Fibroblast of lung (primary cell): ENCODE data around the gene PXDC1. TPM values are rescaled to one million over a fixed set of nuclear protein-coding genes. Genes with fewer than 3 reads are reported as not detected.

Experiments
- DNase-seq, 2 donors: peaks; one replicate each; pipeline versions ENCODE4 v3.0.0 to v3.0.0-alpha.2; 2010; ENCODE audit warnings: low read depth in 2 of 2
- H2AFZ ChIP-seq: 2 replicates; pipeline ENCODE4 v1.5.1; 2012; ENCODE audit warnings: low read length, control low read depth, inconsistent platforms
- H3K27ac ChIP-seq: 2 replicates; pipeline ENCODE4 v1.5.1; 2011; ENCODE audit warnings: low read length, control low read depth; ENCODE audit not compliant: insufficient read depth
- H3K27me3 ChIP-seq: 2 replicates; pipeline ENCODE4 v1.5.1; 2011; ENCODE audit warnings: mild to moderate bottlenecking, low read length; ENCODE audit not compliant: control insufficient read depth, insufficient read depth
- H3K36me3 ChIP-seq: 2 replicates; pipeline ENCODE4 v1.5.1; 2011; ENCODE audit warnings: low read length; ENCODE audit not compliant: control insufficient read depth, insufficient read depth
- H3K4me1 ChIP-seq: 2 replicates; pipeline ENCODE4 v1.5.1; 2011; ENCODE audit warnings: low read length; ENCODE audit not compliant: control insufficient read depth, insufficient read depth; ENCODE audit errors: extremely low read depth
- H3K4me2 ChIP-seq: 2 replicates; pipeline ENCODE4 v1.5.1; 2011; ENCODE audit warnings: low read length, control low read depth; ENCODE audit not compliant: insufficient read depth; ENCODE audit errors: extremely low read depth
- H3K4me3 ChIP-seq, 4 experiments: fragments of 200-600 bp in 1 of 4; sonication (generic) in 1 of 4; replicated peaks in 1 of 4; 2 replicates each; pipeline ENCODE4 v1.5.1; 2011 to 2016; ENCODE audit warnings: low read length in 4 of 4, low read depth in 3 of 4, mild to moderate bottlenecking in 3 of 4, control low read depth in 2 of 4, inconsistent platforms in 1 of 4, mixed read lengths in 1 of 4; ENCODE audit not compliant: insufficient read depth in 1 of 4; ENCODE audit errors: control extremely low read depth in 1 of 4
- H3K79me2 ChIP-seq: 2 replicates; pipeline ENCODE4 v1.5.1; 2012; ENCODE audit warnings: mild to moderate bottlenecking, low read length, inconsistent platforms; ENCODE audit not compliant: control insufficient read depth, insufficient read depth
- H3K9ac ChIP-seq: 2 replicates; pipeline ENCODE4 v1.5.1; 2011; ENCODE audit warnings: mild to moderate bottlenecking, low read length, control low read depth; ENCODE audit not compliant: insufficient read depth
- H3K9me3 ChIP-seq: 2 replicates; pipeline ENCODE4 v1.5.1; 2012; ENCODE audit warnings: low read depth, low read length; ENCODE audit not compliant: control insufficient read depth, insufficient read depth
- H4K20me1 ChIP-seq: 2 replicates; pipeline ENCODE4 v1.5.1; 2011; ENCODE audit warnings: low read length; ENCODE audit not compliant: control insufficient read depth, insufficient read depth; ENCODE audit errors: extremely low read depth
- EZH2 ChIP-seq: IDR thresholded peaks from 2 replicates; pipeline ENCODE4 v1.5.1; 2012; ENCODE audit warnings: low read length, control low read depth, mild to moderate bottlenecking; ENCODE audit errors: missing control alignments
- polyA plus RNA-seq, 2 donors: library from polyadenylated mRNA; depleted of rRNA in 1 of 2; stranded (reverse) in 1 of 2; unstranded in 1 of 2; fragments of >200 nt; gene quantifications; 2 replicates each; pipeline ENCODE4 v1.2.1, GENCODE V29; 2011 to 2012; ENCODE audit warnings: missing spikeins in 1 of 2
- total RNA-seq: library from RNA; depleted of rRNA; stranded (reverse); fragments of >200 nt; gene quantifications from 2 replicates; pipeline ENCODE4 v1.2.1, GENCODE V29; 2014
- TF ChIP-seq, protein P1 (sequence below), 2 donors: IDR thresholded peaks in 1 of 2; conservative IDR thresholded peaks in 1 of 2; 1 replicate in 1 of 2; 2 replicates in 1 of 2; pipeline ENCODE4 v1.5.1; 2011 to 2012; ENCODE audit warnings: low read length in 2 of 2, control low read depth in 1 of 2, inconsistent platforms in 1 of 2, low read depth in 1 of 2, mild to moderate bottlenecking in 1 of 2

The PXDC1 gene
- total and polyA plus RNA-seq, 2 donors (not counting 1 experiment from before 2014, with no cell fraction given): 30.3 to 52.7 TPM

GRCh38 chr6:3723966-3724365, 27.5 kb downstream of the PXDC1 start:
- H3K9me3 ChIP-seq: no peaks in the 10 kb centered on the region
- peaks cover 33% of the 10 kb centered on the region for H3K79me2 ChIP-seq
- H3K4me2 ChIP-seq: no peak overlapping the region
- no peaks in the 10 kb centered on the region for H3K4me1 ChIP-seq
- H3K9ac ChIP-seq: no peak overlapping the region
- no peaks in the 10 kb centered on the region for H3K27me3 ChIP-seq
- no peak for DNase-seq
- no peak overlapping the region for H3K4me3 ChIP-seq
- peaks cover 22% of the 10 kb centered on the region for H3K36me3 ChIP-seq
- no peak for TF ChIP-seq EZH2
- TF ChIP-seq, protein P1, sequence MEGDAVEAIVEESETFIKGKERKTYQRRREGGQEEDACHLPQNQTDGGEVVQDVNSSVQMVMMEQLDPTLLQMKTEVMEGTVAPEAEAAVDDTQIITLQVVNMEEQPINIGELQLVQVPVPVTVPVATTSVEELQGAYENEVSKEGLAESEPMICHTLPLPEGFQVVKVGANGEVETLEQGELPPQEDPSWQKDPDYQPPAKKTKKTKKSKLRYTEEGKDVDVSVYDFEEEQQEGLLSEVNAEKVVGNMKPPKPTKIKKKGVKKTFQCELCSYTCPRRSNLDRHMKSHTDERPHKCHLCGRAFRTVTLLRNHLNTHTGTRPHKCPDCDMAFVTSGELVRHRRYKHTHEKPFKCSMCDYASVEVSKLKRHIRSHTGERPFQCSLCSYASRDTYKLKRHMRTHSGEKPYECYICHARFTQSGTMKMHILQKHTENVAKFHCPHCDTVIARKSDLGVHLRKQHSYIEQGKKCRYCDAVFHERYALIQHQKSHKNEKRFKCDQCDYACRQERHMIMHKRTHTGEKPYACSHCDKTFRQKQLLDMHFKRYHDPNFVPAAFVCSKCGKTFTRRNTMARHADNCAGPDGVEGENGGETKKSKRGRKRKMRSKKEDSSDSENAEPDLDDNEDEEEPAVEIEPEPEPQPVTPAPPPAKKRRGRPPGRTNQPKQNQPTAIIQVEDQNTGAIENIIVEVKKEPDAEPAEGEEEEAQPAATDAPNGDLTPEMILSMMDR (conservative IDR thresholded peaks at IDR 0.05 in 1 of 2, IDR thresholded peaks at IDR 0.05 in 1 of 2; ENCODE audit: low read depth in 1 of 2, low read length in 2 of 2): no peak
- H2AFZ ChIP-seq: no peak overlapping the region
- no peak overlapping the region for H3K27ac ChIP-seq
- no peaks in the 10 kb centered on the region for H4K20me1 ChIP-seq

GRCh38 chr6:3723251-3723650, 28.3 kb downstream of the PXDC1 start:
- Histone ChIP-seq H2AFZ (no peak overlapping the region), H3K79me2 (peaks cover 27% of the 10 kb centered on the region), H3K4me1 (no peaks in the 10 kb centered on the region), H3K27ac (no peak overlapping the region), H3K36me3 (peaks cover 20% of the 10 kb centered on the region), H3K4me3 (no peak overlapping the region), H3K4me2 (no peak overlapping the region), H3K27me3 (no peaks in the 10 kb centered on the region), H4K20me1 (no peaks in the 10 kb centered on the region), H3K9ac (no peak overlapping the region), H3K9me3 (no peaks in the 10 kb centered on the region)
- TF ChIP-seq, protein P1 (conservative IDR thresholded peaks at IDR 0.05 in 1 of 2, IDR thresholded peaks at IDR 0.05 in 1 of 2; ENCODE audit: low read depth in 1 of 2, low read length in 2 of 2): no peak
- no peak for TF ChIP-seq EZH2
- DNase-seq: no peak

DNA sequence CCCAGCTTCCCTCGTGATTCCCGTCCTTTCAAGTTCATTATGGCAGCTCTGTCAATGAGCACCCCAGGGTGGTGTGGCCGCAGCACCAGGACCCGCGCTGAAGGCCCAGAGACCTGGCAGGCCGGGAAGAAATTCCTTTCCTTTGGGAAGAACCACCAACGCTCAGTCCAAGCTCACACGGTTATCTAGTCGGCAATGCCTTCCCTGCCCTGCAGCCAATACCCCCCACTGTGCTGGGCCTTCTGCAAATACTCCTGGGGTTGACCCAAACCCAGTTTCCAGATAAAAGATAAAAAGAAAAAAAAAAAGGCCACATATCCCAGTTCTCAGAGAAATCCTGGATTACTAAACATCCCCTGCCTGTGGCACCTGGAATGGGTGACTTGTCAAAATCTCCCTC, 28.7 kb downstream of the PXDC1 start:
- peaks cover 24% of the 10 kb centered on the region for H3K79me2 ChIP-seq
- no peaks in the 10 kb centered on the region for H3K4me1 ChIP-seq
- H3K27me3 ChIP-seq: no peaks in the 10 kb centered on the region
- H3K27ac ChIP-seq: no peak overlapping the region
- DNase-seq: no peak
- TF ChIP-seq, protein P1 (conservative IDR thresholded peaks at IDR 0.05 in 1 of 2, IDR thresholded peaks at IDR 0.05 in 1 of 2; ENCODE audit: low read depth in 1 of 2, low read length in 2 of 2): no peak
- no peak for TF ChIP-seq EZH2
- no peak overlapping the region for H3K4me3 ChIP-seq
- no peak overlapping the region for H2AFZ ChIP-seq
- H3K4me2 ChIP-seq: no peak overlapping the region
- H3K9me3 ChIP-seq: no peaks in the 10 kb centered on the region
- H4K20me1 ChIP-seq: no peaks in the 10 kb centered on the region
- H3K9ac ChIP-seq: no peak overlapping the region
- peaks cover 20% of the 10 kb centered on the region for H3K36me3 ChIP-seq
